GM21619 (cell line): ENCODE measurements around the gene SRRM5.
"Not testable (repeated sequence)": the region's sequence is repeated elsewhere in the genome, so short reads cannot be mapped to it uniquely, and the experiment has no call there.

Experiments
- ATAC-seq: cut with Tn5 transposase; IDR thresholded peaks from one replicate; pipeline ENCODE4 v1.9.1; 2021; ENCODE audit not compliant: unreplicated experiment

The SRRM5 gene

GRCh38 chr19:43611788-43612187 lies at the start of gene SRRM5:
Gene SRRM5, plus strand, starts transcription at chr19:43612088. Its CDS starts 34 bp downstream, at chr19:43612122.
- no peak for ATAC-seq

GRCh38 chr19:43562226-43562697 lies 49.6 kb upstream of the SRRM5 start:
- no peak for ATAC-seq

GRCh38 chr19:43562698-43563241 lies 49.1 kb upstream of the SRRM5 start:
- ATAC-seq: peak; percentile 62

- no peak for ATAC-seq
Observed at GRCh38 chr19:43563816-43564457, 48.0 kb upstream of the SRRM5 start.

GRCh38 chr19:43564800-43565199 lies 47.1 kb upstream of the SRRM5 start:
- ATAC-seq: no peak

- ATAC-seq: no peak
Observed at GRCh38 chr19:43569657-43570056, 42.2 kb upstream of the SRRM5 start.

GRCh38 chr19:43570174-43570791 lies 41.6 kb upstream of the SRRM5 start:
- ATAC-seq: no peak

GRCh38 chr19:43572171-43572588 lies 39.7 kb upstream of the SRRM5 start:
- ATAC-seq: no peak

GRCh38 chr19:43574424-43575155 lies 37.3 kb upstream of the SRRM5 start:
- ATAC-seq: no peak

- ATAC-seq: peak; percentile 95
Observed at GRCh38 chr19:43575156-43575950, 36.5 kb upstream of the SRRM5 start, which contains the start of the genes PINLYP and XRCC1. Gene PINLYP, plus strand, starts transcription at chr19:43575801. Its CDS starts 1,391 bp downstream, at chr19:43577192. Gene XRCC1, minus strand, starts transcription at chr19:43575527. Its CDS starts 69 bp downstream, at chr19:43575458.

GRCh38 chr19:43575955-43576878 lies 35.7 kb upstream of the SRRM5 start:
- ATAC-seq: no peak

GRCh38 chr19:43578787-43579186 lies 33.1 kb upstream of the SRRM5 start:
- no peak for ATAC-seq

GRCh38 chr19:43581467-43581866 lies 30.4 kb upstream of the SRRM5 start:
- no peak for ATAC-seq

- ATAC-seq: no peak
Observed at GRCh38 chr19:43582495-43582894, 29.4 kb upstream of the SRRM5 start.

GRCh38 chr19:43584484-43584883 lies 27.4 kb upstream of the SRRM5 start:
- no peak for ATAC-seq

- ATAC-seq: no peak
Observed at GRCh38 chr19:43586346-43586745, 25.5 kb upstream of the SRRM5 start.

GRCh38 chr19:43587029-43587428 lies 24.9 kb upstream of the SRRM5 start:
- ATAC-seq: not testable (repeated sequence)

- ATAC-seq: no peak
Observed at GRCh38 chr19:43589277-43589676, 22.6 kb upstream of the SRRM5 start.

- ATAC-seq: no peak
Observed at GRCh38 chr19:43589678-43590077, 22.2 kb upstream of the SRRM5 start.
